GM18508 (cell line): Measurements from ENCODE around the gene TSPAN9.

Source experiments
- ATAC-seq: cut with Tn5 transposase; IDR thresholded peaks from one replicate; pipeline ENCODE4 v1.9.1; 2021; ENCODE audit warnings: moderate number of reproducible peaks; ENCODE audit not compliant: insufficient read depth, unreplicated experiment

TSPAN9 gene

DNA sequence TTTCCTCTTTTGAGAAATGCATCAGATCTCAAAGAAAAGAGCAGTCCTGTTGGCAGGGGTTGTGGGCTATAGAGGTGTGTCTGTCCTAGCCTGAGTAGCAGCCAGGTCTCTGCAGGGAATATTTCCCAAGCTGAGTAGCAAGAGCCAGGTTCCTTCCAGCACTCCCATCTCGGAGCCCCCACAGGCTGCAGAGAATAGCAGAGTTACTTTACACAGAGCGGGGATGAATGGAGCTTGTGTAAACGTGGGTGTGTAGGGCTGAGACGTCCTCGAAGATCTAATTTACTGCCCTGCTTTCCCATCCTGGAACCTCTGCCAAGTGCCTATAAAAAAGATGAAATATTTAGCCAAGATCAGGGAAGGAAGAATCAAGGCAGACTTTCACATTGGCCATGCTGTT lies 156.6 kb downstream of the TSPAN9 start:
- ATAC-seq = no peak

DNA sequence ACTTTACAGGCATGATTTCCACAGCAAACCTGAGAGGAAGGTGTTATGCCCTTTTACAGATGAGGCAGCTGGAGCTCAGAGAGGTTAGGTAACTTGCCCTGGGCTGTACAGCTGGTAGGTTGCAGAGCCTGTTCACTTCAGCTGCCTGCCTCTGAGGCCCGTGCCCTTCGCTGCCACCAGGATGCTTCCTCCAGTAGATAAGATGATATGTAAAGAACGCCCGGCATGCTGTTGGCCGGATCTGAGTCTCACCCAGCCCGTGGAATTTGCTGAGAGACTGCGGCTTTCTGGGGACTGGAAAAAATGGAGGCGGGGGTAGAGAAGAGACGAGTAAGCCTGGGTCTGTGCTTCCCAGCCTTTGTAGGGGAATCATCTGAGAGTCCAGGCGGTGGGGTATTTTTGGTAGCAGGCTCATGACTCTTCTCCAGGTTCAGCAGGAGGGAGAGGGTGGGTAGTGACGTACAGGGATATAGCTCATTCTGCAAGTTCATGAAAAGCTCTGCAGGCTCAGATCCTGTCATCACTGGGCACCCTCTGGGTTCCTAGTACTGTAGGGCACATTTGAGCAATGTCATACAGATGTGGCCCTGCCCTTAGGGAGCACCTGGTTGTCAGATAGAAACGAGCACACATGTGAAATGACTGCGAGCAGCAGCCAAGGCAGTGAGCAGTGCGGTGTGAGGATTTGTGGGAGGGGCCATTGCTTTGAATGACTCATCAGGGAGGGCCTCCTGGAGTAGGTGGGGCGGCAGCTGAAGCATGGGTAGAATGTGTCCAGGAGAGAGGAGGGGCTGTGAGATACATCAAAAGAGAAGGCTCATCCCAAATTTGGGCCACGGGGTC lies 159.4 kb downstream of the TSPAN9 start:
- ATAC-seq = no peak

DNA sequence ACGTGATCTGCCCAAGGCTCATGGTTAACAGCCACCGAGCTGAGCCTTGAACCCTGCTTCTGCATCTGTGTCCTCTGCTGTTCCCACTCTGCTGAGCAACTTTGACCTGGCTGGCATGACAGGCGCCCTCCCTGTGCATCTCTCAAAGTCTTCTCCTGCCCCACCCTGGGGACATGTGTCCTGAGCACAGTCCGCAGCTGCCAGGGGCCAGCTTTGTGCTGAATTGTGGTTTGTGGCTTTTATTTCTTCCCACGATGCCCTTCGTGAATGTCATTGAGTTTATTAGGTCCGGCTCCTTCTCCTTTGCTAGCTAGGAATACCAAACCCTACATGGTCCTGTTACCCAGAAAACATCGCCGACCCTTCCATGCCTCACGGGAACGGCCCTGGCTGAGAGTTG lies 161.0 kb downstream of the TSPAN9 start:
- ATAC-seq = no peak

DNA sequence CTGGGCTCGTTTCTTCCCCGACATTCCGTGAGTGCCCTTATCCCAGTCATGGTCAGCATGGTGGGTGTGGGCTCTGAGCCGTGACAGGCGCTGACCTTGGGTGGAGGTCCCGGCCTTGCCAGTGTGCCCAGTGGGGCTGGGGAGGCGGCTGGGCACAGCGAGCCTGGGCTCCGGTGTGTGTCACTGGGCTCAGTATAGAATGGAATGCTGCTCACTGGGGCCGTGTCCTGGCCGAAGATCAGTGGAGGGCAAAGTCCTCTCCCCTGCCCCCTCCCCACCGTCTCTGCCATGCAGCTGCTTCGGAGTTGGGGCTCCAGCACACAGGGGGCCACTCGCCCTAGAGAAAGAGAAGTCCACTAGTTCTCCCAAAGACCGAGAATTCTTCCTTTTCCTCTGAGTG lies 164.4 kb downstream of the TSPAN9 start:
- no peak for ATAC-seq

DNA sequence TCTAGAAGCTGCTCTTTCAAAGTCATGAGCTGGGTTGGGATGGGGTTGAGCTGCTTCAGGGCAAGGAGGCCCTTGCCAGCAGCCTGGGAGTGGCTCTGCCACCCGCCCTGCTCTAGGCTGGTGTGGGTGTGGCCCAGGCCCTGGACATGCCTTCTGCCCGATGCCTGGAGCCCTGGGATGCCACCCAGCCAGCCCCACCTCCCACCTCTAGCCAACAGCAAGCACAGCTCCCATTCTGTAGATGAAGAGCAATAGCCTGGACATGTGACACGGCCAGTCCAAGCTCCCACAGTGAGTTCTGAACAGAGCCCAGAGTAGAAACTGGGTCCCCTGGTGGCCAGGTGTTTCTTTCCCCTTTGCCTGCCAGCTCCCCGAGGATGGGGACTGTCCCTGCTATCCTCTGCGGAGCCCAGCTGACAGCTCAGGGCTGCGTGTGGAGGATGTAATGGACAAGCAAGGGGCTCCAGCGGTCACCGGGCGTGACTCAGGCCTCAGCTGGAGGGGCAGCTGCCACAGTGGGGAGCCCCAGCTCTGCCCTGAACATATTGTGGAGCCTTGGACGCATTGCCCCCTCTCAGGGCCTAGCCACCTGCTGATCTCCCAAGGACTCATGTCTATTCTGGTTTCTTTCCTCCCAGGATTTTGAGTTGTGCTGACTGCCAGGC lies 165.2 kb downstream of the TSPAN9 start:
- no peak for ATAC-seq

DNA sequence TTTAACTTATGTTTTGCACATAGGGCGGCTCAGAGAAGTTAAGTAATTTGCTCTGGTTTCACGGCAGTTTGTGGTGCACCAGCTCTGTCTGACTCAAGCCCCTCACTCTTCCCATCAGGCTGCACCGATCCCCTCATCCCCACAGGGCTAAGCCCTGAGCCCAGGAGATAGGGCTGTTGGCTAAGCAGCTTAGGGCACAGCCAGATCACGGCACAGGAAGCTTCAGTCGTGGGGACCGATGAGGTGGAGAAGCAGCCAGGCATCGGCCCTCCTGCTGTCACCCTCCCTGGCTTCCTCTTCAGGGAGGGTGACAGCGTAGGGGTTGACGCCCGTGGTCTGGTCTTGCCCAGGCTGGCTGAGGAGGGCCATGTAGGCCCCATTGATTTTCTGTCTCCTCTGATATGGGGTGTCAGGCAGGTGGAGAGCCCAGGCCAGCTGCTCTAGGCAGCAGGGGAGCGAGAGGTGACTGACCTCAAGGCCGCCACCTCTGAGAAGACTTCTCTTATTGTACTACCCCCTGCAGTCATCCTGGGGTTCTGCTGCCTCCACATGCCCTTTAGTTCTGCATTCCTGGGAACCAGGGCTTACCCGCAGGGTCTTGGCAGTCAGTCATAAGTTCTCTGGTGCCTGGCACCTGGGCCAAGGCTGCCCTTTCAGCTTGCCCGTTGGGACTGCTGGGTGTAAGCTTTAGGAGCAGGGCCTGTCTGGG lies 166.4 kb downstream of the TSPAN9 start:
- no peak for ATAC-seq

DNA sequence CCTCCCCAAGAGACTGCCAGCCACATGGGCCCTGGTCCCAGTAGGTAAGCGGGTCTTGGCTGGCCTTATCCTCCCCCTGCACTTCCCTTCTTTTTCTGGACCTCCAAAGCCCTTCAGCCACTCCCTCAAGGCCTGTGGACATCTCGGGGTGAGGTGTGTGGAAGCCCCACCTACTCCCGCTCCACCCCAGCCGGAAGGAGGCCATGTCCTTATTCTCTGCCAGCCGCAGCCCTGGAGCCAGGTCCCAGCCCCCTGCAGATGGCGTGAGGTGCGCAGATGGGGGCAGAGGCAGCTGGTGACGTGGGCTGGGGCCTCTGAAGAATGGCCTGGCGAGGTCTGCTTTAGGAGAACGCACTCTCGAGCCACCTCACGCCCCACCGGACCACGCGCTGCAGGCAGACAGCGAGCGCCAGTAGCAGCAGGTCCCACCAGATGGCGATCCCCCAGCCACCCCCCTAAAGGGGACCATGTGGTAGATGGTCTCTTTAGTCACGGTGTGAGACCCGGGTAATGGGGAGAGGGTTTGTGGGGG lies 167.1 kb downstream of the TSPAN9 start:
- ATAC-seq = no peak

DNA sequence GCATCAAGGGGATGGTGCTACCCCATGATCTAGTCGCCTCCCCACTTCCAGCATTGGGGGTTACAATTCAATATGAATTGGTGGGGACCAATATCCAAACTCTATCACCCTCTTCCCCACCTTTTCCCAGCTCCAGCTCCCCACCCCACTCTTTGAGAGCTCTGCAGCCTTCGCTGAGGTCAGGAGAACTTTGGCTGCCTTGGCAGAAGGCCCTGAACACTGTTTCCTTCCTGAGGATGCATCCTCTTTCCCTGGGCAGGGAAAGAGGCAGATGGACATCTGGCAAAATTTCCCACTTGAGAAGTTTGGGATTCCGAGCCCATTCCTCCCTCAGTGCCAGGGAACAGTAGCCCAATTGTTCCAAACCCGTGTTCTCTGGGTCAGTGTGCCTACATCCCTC lies 169.1 kb downstream of the TSPAN9 start:
- no peak for ATAC-seq

DNA sequence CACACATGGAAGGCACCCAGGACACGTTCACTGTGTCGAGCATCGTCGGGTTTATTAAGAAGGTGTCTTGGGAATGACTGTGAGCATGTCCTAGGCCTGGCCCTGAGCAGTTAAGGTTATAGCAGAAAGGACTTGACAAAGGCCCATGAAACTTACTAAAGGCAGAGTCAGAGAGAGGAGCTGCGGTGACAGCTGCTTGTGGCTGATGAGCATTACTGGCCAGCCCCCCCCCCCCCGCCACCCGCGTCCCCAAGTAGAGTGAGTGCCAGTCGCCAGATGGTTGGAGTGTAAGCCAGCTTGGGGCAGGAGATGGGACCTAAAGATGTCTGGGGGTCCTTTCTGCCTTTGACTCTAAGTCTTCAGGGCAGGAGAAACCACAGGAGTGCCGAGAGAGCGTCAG lies 169.9 kb downstream of the TSPAN9 start:
- no peak for ATAC-seq

DNA sequence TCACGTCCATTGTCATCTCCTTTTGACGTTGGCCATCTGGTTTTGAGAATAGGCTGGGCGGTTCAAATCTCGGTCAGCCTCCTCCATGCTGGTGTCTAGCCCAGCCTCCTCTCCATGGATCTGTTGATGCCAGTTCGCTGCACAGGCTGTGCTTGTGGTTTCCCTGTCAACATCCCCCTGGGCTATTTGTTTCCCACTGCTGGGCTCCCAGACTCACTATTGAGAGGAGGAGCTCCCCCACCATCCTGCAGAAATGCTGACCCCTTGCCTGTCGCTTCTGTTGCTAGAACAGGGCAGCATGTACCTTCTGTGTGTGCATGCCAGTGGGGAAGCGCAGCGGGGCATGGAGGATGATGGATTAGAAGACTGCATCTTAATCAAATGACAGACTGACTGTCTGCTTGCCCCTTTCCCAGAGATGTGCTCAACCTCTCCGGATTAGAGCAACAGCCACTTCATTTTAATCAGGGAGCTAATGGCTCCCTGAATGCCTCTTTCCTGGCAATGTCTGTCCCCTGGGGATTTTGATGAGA lies 170.5 kb downstream of the TSPAN9 start:
- no peak for ATAC-seq

DNA sequence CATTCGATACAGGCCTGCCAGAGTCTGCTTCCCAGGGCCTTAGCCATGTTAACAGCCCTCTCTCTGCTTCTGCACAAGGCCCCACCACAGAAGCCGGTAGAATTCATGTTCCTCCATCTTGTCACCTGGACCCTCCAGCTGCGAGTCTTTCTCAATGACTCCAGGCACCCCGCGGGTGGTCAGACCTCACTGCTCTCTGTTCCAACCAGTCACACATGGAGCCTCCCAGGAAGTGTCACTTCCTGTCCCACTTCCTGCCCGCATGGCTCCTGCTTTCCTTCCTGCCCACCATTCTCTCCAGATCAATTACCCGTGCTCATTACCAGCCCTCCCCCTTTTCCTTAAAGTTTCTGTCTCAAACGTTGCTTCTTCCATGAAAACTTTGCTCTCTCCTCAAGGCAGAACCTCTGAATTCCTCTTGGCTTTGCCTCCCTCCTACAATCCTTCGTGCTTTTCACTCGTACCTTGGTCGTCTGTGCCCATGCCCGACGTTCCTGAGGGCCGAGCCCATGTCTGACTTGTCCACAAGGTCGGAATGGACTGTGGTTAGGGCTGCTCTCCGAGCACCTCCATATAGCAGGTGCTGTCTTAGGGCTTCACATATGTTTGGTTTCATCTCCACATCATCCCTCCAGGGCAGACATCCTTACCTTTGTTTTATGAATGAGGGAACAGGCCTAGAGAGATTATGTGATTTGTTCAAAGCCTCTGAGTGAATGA lies 172.1 kb downstream of the TSPAN9 start:
- no peak for ATAC-seq

DNA sequence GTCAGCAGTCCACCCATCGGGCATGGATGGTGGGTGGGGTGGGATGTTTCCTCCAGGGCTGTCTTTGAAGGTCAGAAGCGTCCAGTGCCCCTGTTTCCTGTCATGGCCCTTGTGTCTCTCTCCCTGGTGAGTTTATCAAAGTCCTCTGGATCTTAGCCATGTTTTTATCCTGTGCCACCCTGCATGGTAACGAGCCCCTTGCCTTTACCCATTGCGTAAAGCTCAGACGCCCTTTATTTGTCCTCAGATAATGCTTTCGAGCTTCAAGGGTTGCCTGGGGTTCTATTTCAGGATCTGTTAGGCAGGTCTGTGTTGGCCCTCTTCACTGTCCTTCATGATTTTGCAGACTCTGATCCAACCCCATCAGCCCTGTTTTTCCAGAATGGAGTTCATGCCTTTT lies 172.9 kb downstream of the TSPAN9 start:
- no peak for ATAC-seq

DNA sequence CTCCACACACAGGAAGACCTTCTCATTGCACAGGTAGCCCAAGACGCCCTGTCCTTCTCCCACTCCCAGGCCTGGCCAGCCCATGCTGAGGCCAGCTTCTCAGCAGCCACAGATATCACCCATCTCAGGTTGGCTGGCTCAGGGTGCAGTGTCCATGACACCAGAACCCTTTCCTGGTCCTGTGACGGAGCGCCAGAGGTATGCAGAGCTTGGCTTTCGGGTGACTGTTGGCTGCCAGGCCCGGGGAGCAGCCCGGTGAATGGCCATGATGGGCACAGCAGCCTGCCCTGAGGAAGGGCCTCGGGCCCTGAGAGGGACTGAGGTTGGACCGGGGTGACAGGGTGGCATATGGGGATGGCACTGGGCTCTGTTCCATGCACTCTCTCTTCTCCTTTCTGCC lies 173.4 kb downstream of the TSPAN9 start:
- ATAC-seq = no peak

DNA sequence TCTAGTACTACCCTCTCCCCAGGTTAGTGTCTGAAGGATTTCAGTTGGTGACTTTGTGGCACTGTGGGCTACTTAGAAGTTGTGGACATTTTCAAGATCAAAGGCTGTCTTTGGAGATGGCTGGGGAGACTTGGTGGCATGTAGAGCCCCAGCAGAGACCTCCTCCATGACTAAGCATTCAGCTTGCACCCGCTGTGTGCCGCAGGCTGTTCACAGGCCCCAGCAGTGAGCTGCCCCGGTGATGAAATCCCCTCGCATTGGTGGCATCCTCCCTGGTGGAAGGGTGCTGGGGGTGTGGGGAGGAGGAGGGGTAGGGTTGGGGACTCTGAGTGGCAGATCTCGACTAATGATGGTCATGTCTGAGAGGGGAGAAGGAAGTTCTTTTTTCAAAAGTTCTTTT lies 173.9 kb downstream of the TSPAN9 start:
- ATAC-seq = no peak

DNA sequence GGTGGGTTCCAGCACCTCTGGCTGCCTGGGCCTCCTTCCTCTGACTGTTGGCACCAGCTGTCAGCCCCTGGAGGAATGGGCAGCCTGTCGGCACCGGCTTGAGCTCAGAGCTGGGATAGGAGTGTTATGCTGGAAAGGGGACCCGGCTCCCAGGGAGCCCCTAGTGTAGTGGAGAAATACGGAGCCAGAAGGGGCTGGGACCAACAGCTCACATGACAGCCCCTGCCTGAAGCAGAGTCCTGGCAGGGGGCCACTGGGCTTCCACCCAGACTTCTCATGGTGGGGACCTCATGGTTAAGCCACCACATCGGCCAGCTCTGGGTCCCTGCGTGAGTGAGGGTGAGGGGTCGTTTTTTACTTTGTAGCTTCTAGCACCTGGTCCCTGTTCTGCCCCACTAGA lies 174.5 kb downstream of the TSPAN9 start:
- ATAC-seq = no peak

DNA sequence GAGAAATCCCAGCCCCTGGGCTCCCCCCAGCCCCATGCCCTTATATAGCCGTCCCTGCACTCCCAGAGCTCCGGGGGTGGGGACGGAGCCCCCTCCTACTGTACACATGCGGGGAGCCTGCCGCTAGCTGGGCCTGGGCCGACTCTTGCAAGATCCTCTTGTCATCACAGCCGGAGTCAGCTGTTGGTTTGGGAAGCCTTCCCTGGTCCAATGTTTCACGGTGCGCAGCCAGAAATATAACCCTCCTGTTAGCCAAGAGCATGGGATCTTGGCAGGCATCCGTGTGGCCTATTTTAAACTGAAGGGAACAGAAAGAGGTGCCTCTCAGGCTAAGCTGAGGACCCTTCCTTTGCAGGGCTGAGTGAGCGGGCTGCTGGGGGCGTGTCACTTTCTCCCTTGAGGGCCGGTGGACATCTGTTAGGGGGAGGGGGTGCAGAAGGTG lies 175.3 kb downstream of the TSPAN9 start:
- no peak for ATAC-seq

DNA sequence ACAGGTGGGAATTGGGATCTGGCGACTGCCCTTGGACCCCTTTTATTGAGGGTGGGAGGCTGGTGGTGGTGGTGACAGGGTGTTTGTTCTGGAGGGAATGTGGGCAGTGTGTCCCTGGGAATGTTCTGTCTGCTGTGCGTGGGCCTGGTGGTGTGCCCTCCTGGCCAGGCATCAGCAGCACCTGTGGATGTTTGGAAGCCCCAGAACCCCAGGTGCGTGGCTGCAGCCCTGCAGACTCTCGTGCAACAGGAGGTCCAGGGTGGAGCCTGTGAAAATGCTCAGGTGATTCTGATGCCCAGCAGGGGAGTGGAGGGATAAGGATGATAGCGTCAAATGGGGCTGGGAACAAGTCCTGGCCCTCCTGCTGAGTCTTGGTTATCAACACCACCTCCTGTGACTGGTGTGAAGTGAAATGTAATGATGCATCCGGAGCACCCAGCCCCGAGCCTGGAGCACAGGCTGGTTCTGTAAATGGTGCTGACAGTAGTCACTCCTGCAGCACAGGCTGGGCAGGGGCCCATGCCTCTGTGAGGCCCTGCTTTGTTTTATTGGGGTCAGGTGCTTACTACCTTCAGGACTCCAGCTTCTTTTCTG lies 176.6 kb downstream of the TSPAN9 start:
- no peak for ATAC-seq

DNA sequence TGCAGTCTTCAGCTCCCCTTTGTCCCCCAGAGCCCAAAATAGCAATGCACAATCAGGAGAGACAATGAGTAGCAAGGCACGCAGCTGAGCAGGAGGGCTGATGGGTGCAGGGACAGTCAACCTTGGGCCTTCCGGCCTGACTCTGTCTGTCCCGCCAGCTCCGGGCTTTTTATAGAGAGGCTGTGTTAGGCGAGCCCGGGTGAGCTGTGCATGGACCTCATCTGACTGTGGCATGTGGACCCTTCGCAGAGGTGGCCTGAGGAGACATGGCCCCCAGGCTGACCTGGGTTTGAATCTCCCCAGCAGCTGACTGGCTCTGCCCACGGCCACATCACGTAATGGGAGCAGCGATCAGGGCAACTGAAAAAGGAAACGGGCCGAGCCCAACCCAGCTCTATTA lies 177.9 kb downstream of the TSPAN9 start:
- no peak for ATAC-seq

DNA sequence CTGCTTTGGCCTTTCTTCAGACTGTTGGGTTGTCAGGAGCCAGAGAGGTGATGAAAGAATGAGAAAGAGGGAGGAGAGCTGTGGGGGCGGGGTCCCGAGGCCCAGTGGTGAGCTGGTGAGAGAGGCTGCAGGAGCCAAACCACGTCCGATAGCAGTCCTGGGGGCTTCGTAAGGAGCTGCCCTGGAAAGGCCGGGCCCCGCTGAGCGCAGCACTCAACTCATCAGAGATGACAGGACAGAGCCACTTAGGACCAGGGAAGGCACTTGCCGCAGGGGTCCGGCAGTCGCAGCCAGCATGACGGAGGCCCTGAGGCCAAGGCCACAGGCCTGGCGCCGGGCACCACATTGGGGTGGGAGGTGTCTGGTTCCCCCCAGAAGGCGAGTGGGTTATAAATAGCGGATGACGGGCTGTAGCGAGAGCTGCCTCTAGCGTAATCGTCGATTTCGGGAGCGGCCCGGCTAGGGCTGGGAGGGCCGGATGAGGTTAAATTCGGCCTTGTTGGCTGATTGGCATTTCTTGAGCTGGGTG lies 179.0 kb downstream of the TSPAN9 start:
- ATAC-seq = no peak

DNA sequence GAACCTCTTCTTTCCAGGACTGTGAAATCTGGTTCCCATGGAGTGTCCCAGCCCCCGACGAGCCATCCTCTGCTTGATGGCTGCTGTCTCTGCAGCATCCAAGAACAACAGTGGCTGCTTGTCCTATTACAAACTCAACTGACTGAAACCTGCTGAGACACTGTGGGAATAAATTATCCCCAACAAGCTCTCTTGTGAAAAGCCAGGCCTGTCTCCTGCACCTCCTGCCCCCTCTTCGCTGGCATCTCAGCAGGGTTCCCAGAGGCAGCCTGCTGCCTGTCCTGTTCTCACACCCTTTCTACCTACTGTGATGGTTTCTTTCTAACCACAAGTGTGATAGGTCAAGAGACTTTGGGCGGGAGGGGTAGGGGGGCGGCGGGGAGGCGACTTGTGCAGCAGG lies 180.2 kb downstream of the TSPAN9 start:
- ATAC-seq = no peak
